GM23338 (cell line): ENCODE measurements around the gene SRPX. TPM values are rescaled to one million over a fixed set of nuclear protein-coding genes. Genes with fewer than 3 reads are reported as not detected.

Experiments used
- ATAC-seq: fragments of 200-7000 bp; cut with Tn5 transposase; 3 replicates; pipeline ENCODE4 v1.9.1; 2020
- DNase-seq: peaks from one replicate; pipeline ENCODE4 v3.0.0-alpha.2; 2015; ENCODE audit warnings: low spot score
- H2AFZ ChIP-seq: fragments of 200-600 bp; sonication (generic); 2 replicates; pipeline ENCODE4 v1.8.0; 2016; ENCODE audit warnings: antibody characterized with exemption, mild to moderate bottlenecking, moderate library complexity
- H3F3A ChIP-seq: fragments of 200-600 bp; sonication (generic); replicated peaks from 2 replicates; pipeline ENCODE4 v1.8.0; 2017; ENCODE audit warnings: antibody characterized with exemption, mixed run types, low read depth
- H3K27ac ChIP-seq: fragments of 200-600 bp; sonication (generic); 2 replicates; pipeline ENCODE4 v1.6.1; 2016; ENCODE audit warnings: low read depth
- H3K27me3 ChIP-seq: fragments of 200-600 bp; sonication (generic); 2 replicates; pipeline ENCODE4 v1.8.0; 2016; ENCODE audit warnings: mild to moderate bottlenecking, mixed run types, moderate library complexity; ENCODE audit not compliant: insufficient read depth
- H3K36me3 ChIP-seq: fragments of 200-600 bp; sonication (generic); 2 replicates; pipeline ENCODE4 v1.8.0; 2016; ENCODE audit warnings: mild to moderate bottlenecking; ENCODE audit not compliant: insufficient read depth
- H3K4me1 ChIP-seq: fragments of 200-600 bp; sonication (generic); 2 replicates; pipeline ENCODE4 v1.8.0; 2016; ENCODE audit warnings: mild to moderate bottlenecking, moderate library complexity; ENCODE audit not compliant: insufficient read depth
- H3K4me2 ChIP-seq: fragments of 200-600 bp; sonication (generic); 2 replicates; pipeline ENCODE4 v1.7.1; 2017; ENCODE audit warnings: mixed run types
- H3K4me3 ChIP-seq: fragments of 200-600 bp; sonication (generic); 2 replicates; pipeline ENCODE4 v1.6.1; 2016; ENCODE audit warnings: mixed run types
- H3K79me2 ChIP-seq: fragments of 200-600 bp; sonication (generic); replicated peaks from 2 replicates; pipeline ENCODE4 v1.8.0; 2017; ENCODE audit warnings: mild to moderate bottlenecking; ENCODE audit not compliant: insufficient read depth
- H3K9me2 ChIP-seq: fragments of 200-600 bp; sonication (generic); 2 replicates; pipeline ENCODE4 v1.8.0; 2017; ENCODE audit not compliant: insufficient read depth
- H4K20me1 ChIP-seq: fragments of 200-600 bp; sonication (generic); replicated peaks from 2 replicates; pipeline ENCODE4 v1.8.0; 2017; ENCODE audit warnings: mild to moderate bottlenecking; ENCODE audit not compliant: insufficient read depth
- H3K27ac Mint-ChIP-seq: 2 replicates; pipeline ENCODE4 v1.8.0; 2020; ENCODE audit warnings: inconsistent platforms, mild to moderate bottlenecking, moderate library complexity, mixed read lengths
- H3K27me3 Mint-ChIP-seq: 3 replicates; pipeline ENCODE4 v1.8.0; 2022; ENCODE audit warnings: low read depth, mild to moderate bottlenecking, moderate library complexity, mixed read lengths, inconsistent platforms; ENCODE audit not compliant: insufficient read depth, poor library complexity
- H3K36me3 Mint-ChIP-seq: 3 replicates; pipeline ENCODE4 v1.8.0; 2021; ENCODE audit warnings: low read depth, mild to moderate bottlenecking, inconsistent platforms, moderate library complexity, mixed read lengths
- H3K4me1 Mint-ChIP-seq: 3 replicates; pipeline ENCODE4 v1.8.0; 2020; ENCODE audit warnings: mild to moderate bottlenecking, inconsistent platforms, mixed read lengths
- H3K4me3 Mint-ChIP-seq: 3 replicates; pipeline ENCODE4 v1.8.0; 2021; ENCODE audit warnings: moderate library complexity, mild to moderate bottlenecking, inconsistent platforms, mixed read lengths
- H3K9me3 Mint-ChIP-seq: 3 replicates; pipeline ENCODE4 v1.8.0; 2020; ENCODE audit warnings: moderate library complexity, mild to moderate bottlenecking, inconsistent platforms, mixed read lengths
- CREB1 ChIP-seq: fragments of 250-450 bp; sonication (Bioruptor Pico); IDR thresholded peaks from 2 replicates; pipeline ENCODE4 v1.5.0; 2020; ENCODE audit warnings: low read depth, mild to moderate bottlenecking, moderate library complexity
- EZH2 ChIP-seq: fragments of 200-600 bp; sonication (generic); IDR thresholded peaks from one replicate; pipeline ENCODE4 v1.8.0; 2017; ENCODE audit warnings: antibody characterized with exemption, mild to moderate bottlenecking, low read depth; ENCODE audit not compliant: unreplicated experiment
- NANOG ChIP-seq: IDR thresholded peaks from 2 replicates; pipeline ENCODE4 v1.6.1; 2016; ENCODE audit warnings: antibody characterized with exemption, borderline replicate concordance
- POLR2AphosphoS5 ChIP-seq: IDR thresholded peaks from 2 replicates; pipeline ENCODE4 v1.6.1; 2016; ENCODE audit warnings: antibody characterized with exemption, low read depth
- STAT1 ChIP-seq: IDR thresholded peaks from one replicate; pipeline ENCODE4 v1.6.1; 2016; ENCODE audit warnings: antibody characterized with exemption; ENCODE audit not compliant: unreplicated experiment
- ZNF114 ChIP-seq: fragments of 250-450 bp; sonication (Bioruptor Pico); IDR thresholded peaks from 2 replicates; pipeline ENCODE4 v1.5.0; 2020; ENCODE audit warnings: mild to moderate bottlenecking, moderate library complexity
- ZNF331 ChIP-seq: fragments of 250-450 bp; sonication (Bioruptor Pico); IDR thresholded peaks from 2 replicates; pipeline ENCODE4 v1.5.0; 2020; ENCODE audit warnings: low read depth, mild to moderate bottlenecking, moderate library complexity
- polyA plus RNA-seq: library from polyadenylated mRNA; unstranded; fragments of >200 nt; fragmentation: Nextera tagmentation; extraction: Ambion mirVana; gene quantifications from 2 replicates; pipeline ENCODE4 v1.2.1, GENCODE V29; 2016
- total RNA-seq: library from RNA; depleted of rRNA; stranded (reverse); fragments of >200 nt; shearing (Covaris generic); gene quantifications from 2 replicates; pipeline ENCODE4 v1.2.3, GENCODE V29; 2014
- TF ChIP-seq, protein P1 (sequence below): fragments of 250-450 bp; sonication (Bioruptor Pico); IDR thresholded peaks from 2 replicates; pipeline ENCODE4 v1.5.0; 2020; ENCODE audit warnings: mild to moderate bottlenecking, moderate library complexity
- TF ChIP-seq, protein P2 (sequence below): IDR thresholded peaks from one replicate; pipeline ENCODE4 v1.6.1; 2018; ENCODE audit warnings: antibody characterized with exemption; ENCODE audit not compliant: unreplicated experiment
- TF ChIP-seq, protein P3 (sequence below), 2 experiments: fragments of 200-600 bp in 1 of 2; sonication (generic) in 1 of 2; conservative IDR thresholded peaks; 2 replicates each; pipeline versions ENCODE4 v1.5.1 to v1.6.1; 2016 to 2017; ENCODE audit warnings: antibody characterized with exemption in 2 of 2, low read depth in 2 of 2, mild to moderate bottlenecking in 2 of 2, moderate library complexity in 1 of 2
- TF ChIP-seq, protein P4 (sequence below): IDR thresholded peaks from 2 replicates; pipeline ENCODE4 v1.6.1; 2016; ENCODE audit warnings: antibody characterized with exemption

The SRPX gene
- total and polyA plus RNA-seq, 2 experiments from 2014 or later: 14.3 to 16.9 TPM

DNA sequence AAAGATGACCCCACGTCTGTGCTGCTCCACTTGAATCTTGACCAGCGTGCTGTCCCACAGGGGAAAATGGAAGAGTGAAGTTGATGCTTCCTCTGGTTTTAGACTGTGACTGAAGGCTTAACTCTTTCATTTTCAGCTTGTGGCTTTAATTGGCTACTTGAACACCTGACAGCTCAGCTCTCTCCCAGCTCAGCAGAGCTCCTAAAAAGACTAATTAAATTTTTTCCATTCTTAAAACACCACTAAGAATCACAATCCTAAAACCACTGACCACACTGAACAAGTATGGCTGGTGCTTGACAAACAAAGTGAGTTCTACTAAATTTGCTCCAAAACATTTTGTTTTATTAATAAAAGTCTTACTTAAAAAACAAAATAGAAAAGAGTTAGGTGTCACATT, 71.7 kb downstream of the SRPX start:
- no peaks in the 10 kb centered on the region for H3K4me1 ChIP-seq
- H4K20me1 ChIP-seq: no peaks in the 10 kb centered on the region
- H3F3A ChIP-seq: no peaks in the 10 kb centered on the region
- H3K27me3 Mint-ChIP-seq: no peaks in the 10 kb centered on the region
- no peaks in the 10 kb centered on the region for H3K9me3 Mint-ChIP-seq
- DNase-seq (no peak), ATAC-seq (no peak)
- H3K4me1 Mint-ChIP-seq: peaks cover 6% of the 10 kb centered on the region
- no peak overlapping the region for H3K4me2 ChIP-seq
- H3K27me3 ChIP-seq: no peaks in the 10 kb centered on the region
- no peak overlapping the region for H3K27ac ChIP-seq
- TF ChIP-seq CREB1 (CRISPR knock-in tag) (no peak), NANOG (no peak), STAT1 (no peak), ZNF114 (CRISPR knock-in tag) (no peak), EZH2 (no peak), ZNF331 (CRISPR knock-in tag) (no peak), POLR2AphosphoS5 (no peak)
- TF ChIP-seq, protein P1, sequence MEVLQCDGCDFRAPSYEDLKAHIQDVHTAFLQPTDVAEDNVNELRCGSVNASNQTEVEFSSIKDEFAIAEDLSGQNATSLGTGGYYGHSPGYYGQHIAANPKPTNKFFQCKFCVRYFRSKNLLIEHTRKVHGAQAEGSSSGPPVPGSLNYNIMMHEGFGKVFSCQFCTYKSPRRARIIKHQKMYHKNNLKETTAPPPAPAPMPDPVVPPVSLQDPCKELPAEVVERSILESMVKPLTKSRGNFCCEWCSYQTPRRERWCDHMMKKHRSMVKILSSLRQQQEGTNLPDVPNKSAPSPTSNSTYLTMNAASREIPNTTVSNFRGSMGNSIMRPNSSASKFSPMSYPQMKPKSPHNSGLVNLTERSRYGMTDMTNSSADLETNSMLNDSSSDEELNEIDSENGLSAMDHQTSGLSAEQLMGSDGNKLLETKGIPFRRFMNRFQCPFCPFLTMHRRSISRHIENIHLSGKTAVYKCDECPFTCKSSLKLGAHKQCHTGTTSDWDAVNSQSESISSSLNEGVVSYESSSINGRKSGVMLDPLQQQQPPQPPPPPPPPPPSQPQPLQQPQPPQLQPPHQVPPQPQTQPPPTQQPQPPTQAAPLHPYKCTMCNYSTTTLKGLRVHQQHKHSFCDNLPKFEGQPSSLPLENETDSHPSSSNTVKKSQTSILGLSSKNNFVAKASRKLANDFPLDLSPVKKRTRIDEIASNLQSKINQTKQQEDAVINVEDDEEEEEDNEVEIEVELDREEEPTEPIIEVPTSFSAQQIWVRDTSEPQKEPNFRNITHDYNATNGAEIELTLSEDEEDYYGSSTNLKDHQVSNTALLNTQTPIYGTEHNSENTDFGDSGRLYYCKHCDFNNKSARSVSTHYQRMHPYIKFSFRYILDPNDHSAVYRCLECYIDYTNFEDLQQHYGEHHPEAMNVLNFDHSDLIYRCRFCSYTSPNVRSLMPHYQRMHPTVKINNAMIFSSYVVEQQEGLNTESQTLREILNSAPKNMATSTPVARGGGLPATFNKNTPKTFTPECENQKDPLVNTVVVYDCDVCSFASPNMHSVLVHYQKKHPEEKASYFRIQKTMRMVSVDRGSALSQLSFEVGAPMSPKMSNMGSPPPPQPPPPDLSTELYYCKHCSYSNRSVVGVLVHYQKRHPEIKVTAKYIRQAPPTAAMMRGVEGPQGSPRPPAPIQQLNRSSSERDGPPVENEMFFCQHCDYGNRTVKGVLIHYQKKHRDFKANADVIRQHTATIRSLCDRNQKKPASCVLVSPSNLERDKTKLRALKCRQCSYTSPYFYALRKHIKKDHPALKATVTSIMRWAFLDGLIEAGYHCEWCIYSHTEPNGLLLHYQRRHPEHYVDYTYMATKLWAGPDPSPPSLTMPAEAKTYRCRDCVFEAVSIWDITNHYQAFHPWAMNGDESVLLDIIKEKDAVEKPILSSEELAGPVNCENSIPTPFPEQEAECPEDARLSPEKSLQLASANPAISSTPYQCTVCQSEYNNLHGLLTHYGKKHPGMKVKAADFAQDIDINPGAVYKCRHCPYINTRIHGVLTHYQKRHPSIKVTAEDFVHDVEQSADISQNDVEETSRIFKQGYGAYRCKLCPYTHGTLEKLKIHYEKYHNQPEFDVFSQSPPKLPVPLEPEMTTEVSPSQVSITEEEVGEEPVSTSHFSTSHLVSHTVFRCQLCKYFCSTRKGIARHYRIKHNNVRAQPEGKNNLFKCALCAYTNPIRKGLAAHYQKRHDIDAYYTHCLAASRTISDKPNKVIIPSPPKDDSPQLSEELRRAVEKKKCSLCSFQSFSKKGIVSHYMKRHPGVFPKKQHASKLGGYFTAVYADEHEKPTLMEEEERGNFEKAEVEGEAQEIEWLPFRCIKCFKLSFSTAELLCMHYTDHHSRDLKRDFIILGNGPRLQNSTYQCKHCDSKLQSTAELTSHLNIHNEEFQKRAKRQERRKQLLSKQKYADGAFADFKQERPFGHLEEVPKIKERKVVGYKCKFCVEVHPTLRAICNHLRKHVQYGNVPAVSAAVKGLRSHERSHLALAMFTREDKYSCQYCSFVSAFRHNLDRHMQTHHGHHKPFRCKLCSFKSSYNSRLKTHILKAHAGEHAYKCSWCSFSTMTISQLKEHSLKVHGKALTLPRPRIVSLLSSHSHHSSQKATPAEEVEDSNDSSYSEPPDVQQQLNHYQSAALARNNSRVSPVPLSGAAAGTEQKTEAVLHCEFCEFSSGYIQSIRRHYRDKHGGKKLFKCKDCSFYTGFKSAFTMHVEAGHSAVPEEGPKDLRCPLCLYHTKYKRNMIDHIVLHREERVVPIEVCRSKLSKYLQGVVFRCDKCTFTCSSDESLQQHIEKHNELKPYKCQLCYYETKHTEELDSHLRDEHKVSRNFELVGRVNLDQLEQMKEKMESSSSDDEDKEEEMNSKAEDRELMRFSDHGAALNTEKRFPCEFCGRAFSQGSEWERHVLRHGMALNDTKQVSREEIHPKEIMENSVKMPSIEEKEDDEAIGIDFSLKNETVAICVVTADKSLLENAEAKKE (CRISPR knock-in tag): no peak
- TF ChIP-seq, protein P2, sequence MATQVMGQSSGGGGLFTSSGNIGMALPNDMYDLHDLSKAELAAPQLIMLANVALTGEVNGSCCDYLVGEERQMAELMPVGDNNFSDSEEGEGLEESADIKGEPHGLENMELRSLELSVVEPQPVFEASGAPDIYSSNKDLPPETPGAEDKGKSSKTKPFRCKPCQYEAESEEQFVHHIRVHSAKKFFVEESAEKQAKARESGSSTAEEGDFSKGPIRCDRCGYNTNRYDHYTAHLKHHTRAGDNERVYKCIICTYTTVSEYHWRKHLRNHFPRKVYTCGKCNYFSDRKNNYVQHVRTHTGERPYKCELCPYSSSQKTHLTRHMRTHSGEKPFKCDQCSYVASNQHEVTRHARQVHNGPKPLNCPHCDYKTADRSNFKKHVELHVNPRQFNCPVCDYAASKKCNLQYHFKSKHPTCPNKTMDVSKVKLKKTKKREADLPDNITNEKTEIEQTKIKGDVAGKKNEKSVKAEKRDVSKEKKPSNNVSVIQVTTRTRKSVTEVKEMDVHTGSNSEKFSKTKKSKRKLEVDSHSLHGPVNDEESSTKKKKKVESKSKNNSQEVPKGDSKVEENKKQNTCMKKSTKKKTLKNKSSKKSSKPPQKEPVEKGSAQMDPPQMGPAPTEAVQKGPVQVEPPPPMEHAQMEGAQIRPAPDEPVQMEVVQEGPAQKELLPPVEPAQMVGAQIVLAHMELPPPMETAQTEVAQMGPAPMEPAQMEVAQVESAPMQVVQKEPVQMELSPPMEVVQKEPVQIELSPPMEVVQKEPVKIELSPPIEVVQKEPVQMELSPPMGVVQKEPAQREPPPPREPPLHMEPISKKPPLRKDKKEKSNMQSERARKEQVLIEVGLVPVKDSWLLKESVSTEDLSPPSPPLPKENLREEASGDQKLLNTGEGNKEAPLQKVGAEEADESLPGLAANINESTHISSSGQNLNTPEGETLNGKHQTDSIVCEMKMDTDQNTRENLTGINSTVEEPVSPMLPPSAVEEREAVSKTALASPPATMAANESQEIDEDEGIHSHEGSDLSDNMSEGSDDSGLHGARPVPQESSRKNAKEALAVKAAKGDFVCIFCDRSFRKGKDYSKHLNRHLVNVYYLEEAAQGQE: no peak
- TF ChIP-seq, protein P3, sequence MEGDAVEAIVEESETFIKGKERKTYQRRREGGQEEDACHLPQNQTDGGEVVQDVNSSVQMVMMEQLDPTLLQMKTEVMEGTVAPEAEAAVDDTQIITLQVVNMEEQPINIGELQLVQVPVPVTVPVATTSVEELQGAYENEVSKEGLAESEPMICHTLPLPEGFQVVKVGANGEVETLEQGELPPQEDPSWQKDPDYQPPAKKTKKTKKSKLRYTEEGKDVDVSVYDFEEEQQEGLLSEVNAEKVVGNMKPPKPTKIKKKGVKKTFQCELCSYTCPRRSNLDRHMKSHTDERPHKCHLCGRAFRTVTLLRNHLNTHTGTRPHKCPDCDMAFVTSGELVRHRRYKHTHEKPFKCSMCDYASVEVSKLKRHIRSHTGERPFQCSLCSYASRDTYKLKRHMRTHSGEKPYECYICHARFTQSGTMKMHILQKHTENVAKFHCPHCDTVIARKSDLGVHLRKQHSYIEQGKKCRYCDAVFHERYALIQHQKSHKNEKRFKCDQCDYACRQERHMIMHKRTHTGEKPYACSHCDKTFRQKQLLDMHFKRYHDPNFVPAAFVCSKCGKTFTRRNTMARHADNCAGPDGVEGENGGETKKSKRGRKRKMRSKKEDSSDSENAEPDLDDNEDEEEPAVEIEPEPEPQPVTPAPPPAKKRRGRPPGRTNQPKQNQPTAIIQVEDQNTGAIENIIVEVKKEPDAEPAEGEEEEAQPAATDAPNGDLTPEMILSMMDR (conservative IDR thresholded peaks at IDR 0.05; ENCODE audit: low read depth in 2 of 2): no peak
- TF ChIP-seq, protein P4, sequence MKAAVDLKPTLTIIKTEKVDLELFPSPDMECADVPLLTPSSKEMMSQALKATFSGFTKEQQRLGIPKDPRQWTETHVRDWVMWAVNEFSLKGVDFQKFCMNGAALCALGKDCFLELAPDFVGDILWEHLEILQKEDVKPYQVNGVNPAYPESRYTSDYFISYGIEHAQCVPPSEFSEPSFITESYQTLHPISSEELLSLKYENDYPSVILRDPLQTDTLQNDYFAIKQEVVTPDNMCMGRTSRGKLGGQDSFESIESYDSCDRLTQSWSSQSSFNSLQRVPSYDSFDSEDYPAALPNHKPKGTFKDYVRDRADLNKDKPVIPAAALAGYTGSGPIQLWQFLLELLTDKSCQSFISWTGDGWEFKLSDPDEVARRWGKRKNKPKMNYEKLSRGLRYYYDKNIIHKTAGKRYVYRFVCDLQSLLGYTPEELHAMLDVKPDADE: no peak
- H3K79me2 ChIP-seq: no peaks in the 10 kb centered on the region
- no peaks in the 10 kb centered on the region for H3K9me2 ChIP-seq
- no peak overlapping the region for H2AFZ ChIP-seq
- no peaks in the 10 kb centered on the region for H3K36me3 Mint-ChIP-seq
- H3K4me3 Mint-ChIP-seq: no peak overlapping the region
- no peaks in the 10 kb centered on the region for H3K36me3 ChIP-seq
- no peak overlapping the region for H3K4me3 ChIP-seq
- H3K27ac Mint-ChIP-seq: no peak overlapping the region
